NCI-H1436 (cell line): ENCODE data around the gene UMPS.

Source experiments
- DNase-seq: peaks from one replicate; lab custom pipeline; 2025; lab: John Stamatoyannopoulos, UW

UMPS gene

DNA sequence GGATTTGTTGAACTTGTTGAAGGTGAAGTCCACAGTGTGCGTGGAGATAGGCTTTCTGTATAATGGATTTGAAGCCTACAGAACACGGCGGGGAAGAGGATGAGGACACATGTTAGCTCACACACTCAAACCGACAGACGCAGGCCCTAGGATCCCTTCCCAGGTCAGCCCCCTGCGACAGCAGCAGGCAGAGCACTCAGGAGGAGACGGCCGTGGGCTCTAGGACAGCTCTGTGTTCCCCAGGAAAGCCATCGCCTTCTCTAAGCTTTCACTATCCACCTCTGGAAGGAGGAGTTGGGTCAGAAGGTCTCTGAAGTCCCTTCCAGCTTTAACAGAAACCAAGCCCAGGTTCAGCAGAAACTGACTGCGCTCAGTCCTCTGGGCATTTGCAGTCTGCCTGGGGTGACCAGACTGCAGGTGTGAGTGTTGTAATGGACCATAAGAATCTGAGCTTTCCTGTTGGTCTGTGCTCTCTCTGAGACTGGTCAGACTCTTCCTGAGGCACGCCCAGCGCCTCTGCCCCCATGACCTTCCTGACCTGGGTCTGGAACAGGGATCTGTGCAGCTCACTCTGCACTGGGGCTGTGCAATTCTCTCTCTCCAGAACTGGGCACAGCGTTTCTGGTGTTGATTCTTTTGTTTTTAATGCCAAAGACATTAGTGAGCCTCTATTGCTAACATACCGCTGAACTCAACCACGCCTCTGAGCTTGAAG lies 33.5 kb downstream of the UMPS start:
- no peak for DNase-seq

DNA sequence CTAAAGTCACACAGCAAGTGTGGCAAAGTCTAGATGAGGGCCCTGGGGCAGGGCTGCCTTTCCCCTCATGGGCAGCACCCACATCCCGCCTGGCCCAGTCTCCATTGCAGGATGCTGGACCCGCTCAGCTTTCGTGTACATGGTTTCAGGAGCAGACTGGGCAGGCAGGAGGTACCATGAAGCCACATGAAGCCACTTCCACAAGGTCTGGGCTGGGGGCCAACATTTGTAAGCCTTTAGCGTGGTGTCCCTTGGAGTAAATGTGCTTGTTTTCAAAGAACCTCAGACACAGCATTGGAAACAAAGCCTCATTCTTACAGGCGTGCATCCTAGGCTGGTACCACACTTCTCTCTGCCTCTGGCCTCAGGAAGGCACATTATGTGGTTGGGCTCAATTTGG lies 34.5 kb downstream of the UMPS start:
- DNase-seq = no peak

DNA sequence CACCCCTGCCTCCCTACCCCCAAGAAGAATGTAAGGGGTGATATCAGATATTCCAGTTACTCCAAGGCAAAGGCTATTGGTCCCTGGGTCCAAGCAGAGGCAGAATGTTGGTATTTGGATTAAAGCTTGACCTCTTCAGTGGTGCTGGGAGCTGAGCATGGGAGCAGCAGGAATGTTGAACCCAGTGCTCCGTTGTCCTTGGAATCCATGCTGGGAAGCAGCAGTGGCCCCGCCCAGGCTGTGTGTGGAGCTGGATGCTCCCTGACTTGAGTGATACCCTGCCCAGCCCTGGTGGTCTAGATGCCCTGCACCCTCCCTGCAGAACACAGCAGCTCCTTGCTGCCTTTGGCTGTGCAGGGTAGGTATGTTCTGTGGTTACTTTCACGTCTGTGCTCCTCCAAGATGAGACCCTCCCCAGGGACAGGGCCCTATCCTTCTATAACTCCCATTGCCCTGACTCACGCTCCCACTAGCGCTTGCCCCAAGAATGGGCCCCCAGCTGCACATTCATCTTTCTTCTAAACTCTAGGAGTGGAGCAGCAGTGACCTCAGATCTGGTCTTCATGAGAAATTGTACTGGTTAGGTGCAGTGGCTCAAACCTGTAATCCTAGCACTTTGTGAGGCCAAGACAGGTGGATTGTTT lies 35.1 kb downstream of the UMPS start:
- no peak for DNase-seq

- no peak for DNase-seq
Observed at GRCh38 chr3:124766113-124767095, 36.2 kb downstream of the UMPS start.

- DNase-seq = no peak
Observed at GRCh38 chr3:124767264-124767663, 37.0 kb downstream of the UMPS start.

DNA sequence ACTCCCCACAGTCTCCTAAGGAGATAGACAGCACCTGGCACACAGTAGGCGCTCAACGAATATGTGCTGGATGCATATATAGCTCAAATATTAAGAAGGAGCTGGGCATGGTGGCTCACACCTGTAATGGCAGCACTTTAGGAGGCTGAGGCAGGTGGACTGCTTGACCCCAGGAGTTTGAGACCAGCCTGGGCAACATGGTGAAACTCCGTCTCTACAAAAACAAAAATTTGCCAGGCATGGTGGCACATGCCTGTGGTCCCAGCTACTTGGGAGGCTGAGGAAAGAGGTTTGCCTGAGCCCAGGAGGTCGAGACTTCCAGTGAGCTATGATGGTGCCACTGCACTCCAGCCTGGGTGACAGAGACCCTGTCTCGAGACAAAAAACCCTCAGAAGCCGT lies 37.4 kb downstream of the UMPS start:
- DNase-seq = no peak

- DNase-seq = no peak
Observed at GRCh38 chr3:124768812-124769211, 38.6 kb downstream of the UMPS start.

- DNase-seq = no peak
Observed at GRCh38 chr3:124769462-124769861, 39.2 kb downstream of the UMPS start.

DNA sequence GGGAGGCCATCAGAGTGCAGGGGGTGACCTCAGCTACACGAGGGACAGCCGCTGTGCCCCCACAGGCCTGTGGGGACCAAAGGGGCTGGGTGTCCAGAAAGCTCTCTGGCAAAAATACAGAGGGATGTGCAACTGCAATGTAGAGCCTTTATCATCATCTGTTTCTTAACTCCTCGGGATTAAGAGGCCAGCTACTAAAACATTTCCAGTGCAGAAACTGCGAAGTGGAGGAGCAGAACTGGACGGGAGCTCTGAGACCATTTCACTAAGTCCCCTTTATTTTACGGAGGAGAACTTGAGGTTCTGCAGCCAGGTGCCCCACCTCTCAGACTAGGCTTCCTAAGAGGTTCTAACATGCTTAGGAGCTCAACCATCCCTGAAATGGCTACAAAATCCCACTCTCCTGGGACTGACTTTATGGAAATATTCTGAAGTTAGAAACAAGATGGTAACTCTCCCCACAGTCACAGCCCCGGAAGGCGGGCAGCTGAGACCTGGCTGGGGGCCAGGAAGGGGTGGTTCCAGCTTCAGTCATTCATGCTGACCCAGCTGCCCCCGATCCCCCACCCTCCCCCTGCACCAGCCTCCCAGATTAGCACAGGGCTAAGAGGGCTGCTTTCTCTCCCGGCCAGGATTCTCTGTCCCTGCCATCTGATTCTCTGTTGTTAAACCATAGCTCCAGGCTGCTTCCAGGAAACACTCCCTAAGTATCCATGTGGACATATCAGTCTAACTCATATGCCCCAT lies 40.3 kb downstream of the UMPS start:
- DNase-seq = no peak

- DNase-seq = no peak
Observed at GRCh38 chr3:124771083-124771445, 40.8 kb downstream of the UMPS start.

GRCh38 chr3:124772081-124772831 lies 42.0 kb downstream of the UMPS start:
- no peak for DNase-seq

DNA sequence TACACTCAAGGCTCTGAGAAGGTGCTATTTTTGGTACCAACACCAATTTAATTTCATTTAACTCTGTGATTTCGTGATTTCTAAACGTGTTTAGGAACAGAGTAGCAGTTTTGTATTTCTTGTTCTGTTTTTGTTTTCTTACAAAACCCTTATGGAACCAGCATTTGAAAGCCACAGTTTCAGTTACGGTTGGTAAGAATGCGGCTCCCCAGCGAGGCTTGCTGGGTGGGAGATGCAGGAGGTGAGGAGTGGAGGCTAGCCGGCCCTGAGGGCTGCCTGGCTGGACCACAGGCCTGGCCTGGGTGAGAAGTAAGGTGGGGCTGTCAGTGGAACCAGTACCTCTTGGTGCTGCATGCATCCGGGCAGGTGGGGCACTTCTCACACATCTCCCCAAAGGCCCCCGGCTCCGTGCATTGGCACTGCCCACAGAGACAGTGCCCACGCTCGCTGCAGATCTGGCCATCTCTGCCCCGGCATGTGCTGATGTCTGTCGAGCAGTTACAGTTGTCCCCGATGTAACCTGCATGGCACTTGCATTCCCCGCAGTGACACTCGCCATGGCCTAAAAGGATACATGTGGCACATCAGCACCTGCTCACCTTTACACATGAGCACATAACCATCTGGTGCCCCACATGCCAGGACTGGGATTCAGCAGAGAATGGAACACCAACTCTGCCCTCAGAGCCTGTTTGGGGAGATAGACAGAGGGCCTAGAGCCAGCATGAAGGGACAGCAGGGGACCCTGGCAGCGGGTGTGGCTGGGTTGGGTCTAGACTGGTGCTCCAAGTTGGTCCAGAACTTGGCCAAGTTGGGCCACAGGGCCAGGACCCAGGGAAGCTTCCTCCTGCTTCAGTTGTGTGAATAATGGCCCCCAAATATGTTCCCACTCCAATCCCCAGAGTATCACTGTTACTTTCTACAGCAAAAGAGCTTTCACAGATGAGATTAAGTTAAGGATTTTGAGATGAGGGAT lies 43.4 kb downstream of the UMPS start:
- no peak for DNase-seq

DNA sequence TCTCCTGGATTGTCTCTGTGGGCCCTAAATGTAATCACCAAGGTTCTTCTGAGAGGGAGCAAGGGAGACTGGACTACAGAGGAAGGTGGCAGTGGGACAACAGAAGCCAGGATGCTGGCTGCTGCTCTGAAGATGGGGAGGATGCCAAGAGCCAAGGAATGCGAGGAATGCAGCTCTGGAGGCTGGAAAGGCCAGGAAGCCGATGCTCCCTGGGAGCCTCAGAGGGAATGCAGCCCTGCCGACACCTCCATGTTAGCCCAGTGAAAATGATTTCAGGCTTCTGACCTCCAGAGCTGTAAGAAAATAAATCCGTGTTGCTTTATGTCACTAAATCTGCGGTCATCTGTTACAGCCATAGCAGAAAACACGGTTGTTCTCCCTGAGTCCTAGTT lies 44.1 kb downstream of the UMPS start:
- no peak for DNase-seq

DNA sequence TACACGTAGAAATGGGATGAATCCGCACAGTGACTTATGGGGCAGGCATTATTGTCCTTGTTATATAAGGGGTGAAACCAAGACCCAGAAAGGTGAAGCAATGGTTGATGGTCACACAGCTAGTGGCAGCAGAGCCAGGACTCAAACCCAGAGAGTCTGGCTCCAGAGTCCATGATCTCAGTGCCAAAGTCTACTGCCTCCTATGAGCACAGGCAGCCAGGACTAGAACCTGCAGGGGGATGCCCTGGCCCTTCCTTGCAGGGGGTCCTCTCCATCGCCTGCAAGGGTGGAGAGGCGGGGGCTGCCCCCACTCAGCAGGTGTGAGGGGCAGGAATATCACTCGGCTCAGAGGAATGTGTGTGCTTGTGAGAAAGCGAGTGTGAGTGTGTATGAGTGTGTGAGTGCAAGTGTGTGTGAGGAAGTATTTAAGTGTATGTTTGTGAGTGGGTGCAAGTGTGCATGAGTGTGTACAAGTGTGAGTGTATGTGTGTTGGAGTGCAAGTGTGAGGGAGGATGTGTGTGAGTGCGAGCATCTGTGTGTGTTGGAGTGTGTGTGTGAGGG lies 44.7 kb downstream of the UMPS start:
- DNase-seq = no peak

GRCh38 chr3:124775877-124776276 lies 45.6 kb downstream of the UMPS start:
- DNase-seq = no peak

DNA sequence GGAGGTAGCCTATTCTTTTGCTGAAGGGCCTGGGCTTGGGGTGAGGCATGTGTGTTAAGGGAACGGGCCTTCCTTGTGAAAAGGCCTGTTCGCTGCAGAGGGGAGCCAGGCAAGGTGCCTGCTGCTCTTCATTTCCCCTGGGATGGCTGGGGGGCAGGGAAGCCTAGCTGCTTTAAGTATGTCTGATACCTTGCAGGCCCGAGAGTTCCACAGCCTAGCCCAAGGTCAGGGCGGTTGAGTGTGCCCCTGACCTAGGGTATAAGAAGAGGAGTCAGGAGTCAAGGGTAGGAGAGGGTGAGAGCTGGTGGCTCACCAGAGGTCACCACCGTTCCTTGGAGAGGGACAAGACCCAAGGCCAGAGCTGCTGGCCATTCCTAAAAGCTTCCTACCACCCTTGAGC lies 46.6 kb downstream of the UMPS start:
- DNase-seq = no peak

DNA sequence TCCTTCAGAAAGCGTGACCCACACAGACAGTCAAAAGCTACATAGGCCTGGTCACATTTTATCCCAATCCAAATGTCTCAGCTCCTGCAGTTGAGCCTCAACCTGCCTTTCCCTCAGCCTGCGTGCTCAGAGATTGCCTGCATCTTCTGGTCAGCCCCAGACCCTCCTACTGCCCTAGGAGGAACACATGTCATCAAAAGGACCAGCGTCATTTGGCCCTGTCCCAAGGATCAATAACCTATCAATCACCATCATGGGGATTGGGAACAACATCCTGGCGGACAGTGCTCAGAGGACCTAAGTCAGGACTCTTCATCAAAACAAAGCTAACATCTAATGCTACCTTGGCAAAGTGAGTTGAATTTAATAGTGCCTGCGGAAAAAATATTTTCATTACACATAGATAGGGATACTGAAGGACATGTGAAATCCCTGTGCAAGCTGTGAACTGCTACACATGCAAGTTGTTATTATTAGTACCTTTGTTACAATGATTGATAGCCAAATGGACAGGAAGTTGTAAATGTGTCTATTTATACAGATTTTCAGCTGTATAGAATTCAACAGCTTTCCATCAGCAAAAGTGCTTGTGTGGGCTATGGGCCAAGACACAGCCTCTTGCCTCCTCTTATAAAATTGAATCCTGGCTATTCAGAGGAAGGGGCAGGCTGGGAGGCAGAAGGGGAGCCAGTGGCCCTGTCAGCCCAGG lies 47.7 kb downstream of the UMPS start:
- DNase-seq = no peak

DNA sequence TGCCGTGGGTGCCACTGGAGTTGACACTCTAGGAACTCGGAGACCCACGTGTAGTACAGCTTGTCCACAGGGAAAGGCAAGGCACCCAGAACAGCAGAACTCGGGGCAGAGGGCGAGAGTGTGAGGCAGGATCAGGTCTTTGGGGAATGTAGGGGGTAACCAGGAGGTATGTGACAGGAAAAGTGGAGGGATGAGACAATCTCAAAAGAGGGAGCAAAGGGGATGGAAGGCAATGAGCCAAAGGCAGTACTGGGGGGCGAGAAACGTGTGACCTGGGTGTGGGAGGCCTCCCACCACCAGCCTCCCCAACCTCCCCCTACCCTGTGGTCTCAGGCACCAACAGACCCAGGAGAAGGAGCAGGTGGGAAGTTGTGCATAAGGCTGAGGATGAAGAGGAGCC lies 48.9 kb downstream of the UMPS start:
- no peak for DNase-seq

DNA sequence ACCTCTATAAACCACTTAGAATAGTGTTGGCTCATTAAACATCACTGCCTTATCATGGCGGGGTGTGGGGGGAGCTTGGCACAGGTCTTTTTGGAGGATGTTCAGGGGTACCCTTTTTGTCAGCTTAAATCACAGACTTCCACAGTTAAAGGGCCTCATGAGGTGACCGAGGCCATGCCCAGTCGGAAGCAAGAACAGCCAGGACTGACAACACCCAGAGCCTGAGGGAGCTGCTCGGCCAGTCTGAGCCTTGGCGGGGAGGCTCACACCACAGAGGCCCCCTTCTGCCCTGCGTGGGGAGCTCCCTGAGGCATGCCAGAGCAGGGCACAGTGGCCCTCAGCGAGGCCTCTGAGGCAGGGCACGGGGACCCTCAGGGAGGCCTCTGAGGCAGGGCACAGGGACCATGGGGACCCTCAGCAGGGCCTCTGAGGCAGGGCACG lies 49.5 kb downstream of the UMPS start:
- DNase-seq = no peak
